HG03196 (cell line): ENCODE data around the gene BEST2.

Experiments
- ATAC-seq: cut with Tn5 transposase; IDR thresholded peaks from one replicate; pipeline ENCODE4 v1.9.1; 2021; ENCODE audit not compliant: unreplicated experiment

BEST2 gene

GRCh38 chr19:12767666-12768065, 16.1 kb downstream of the BEST2 start:
- ATAC-seq: no peak

- ATAC-seq: no peak
Observed at GRCh38 chr19:12769689-12770088, 18.1 kb downstream of the BEST2 start.

- no peak for ATAC-seq
Observed at GRCh38 chr19:12770922-12771321, 19.3 kb downstream of the BEST2 start.

- no peak for ATAC-seq
Observed at GRCh38 chr19:12772323-12772722, 20.7 kb downstream of the BEST2 start.

GRCh38 chr19:12773571-12773970, 22.0 kb downstream of the BEST2 start:
- ATAC-seq: no peak

- ATAC-seq: no peak
Observed at GRCh38 chr19:12774588-12775555, 23.3 kb downstream of the BEST2 start, which contains the start of gene HOOK2. Gene HOOK2 (minus strand): TSS chr19:12775552. CDS start chr19:12775449, 103 bp downstream.

- ATAC-seq: peak; percentile 37
Observed at GRCh38 chr19:12777217-12778016, 25.8 kb downstream of the BEST2 start.

- no peak for ATAC-seq
Observed at GRCh38 chr19:12778017-12778904, 26.7 kb downstream of the BEST2 start.

- ATAC-seq: no peak
Observed at GRCh38 chr19:12778905-12779161, 27.2 kb downstream of the BEST2 start.

GRCh38 chr19:12779162-12779993, 27.8 kb downstream of the BEST2 start:
- no peak for ATAC-seq

- ATAC-seq: no peak
Observed at GRCh38 chr19:12782174-12782423, 30.5 kb downstream of the BEST2 start.

- ATAC-seq: peak; percentile 28
Observed at GRCh38 chr19:12782424-12783290, 31.1 kb downstream of the BEST2 start.

- no peak for ATAC-seq
Observed at GRCh38 chr19:12783291-12783848, 31.8 kb downstream of the BEST2 start.

- no peak for ATAC-seq
Observed at GRCh38 chr19:12783849-12784393, 32.3 kb downstream of the BEST2 start.

GRCh38 chr19:12784394-12784870, 32.8 kb downstream of the BEST2 start:
- no peak for ATAC-seq

- no peak for ATAC-seq
Observed at GRCh38 chr19:12784871-12785430, 33.4 kb downstream of the BEST2 start.

GRCh38 chr19:12785431-12786031, 33.9 kb downstream of the BEST2 start:
- ATAC-seq: no peak
